LNCAP (cell line): ENCODE data around the gene ORC3.

Experiments used
- TF ChIP-seq, protein P1 (sequence below): fragments of 450-650 bp; IDR thresholded peaks from 2 replicates; pipeline ENCODE4 v1.5.1; 2017; ENCODE audit warnings: mild to moderate bottlenecking

The ORC3 gene

GRCh38 chr6:87661016-87661415 is 71.1 kb downstream of the ORC3 start:
- TF ChIP-seq, protein P1, sequence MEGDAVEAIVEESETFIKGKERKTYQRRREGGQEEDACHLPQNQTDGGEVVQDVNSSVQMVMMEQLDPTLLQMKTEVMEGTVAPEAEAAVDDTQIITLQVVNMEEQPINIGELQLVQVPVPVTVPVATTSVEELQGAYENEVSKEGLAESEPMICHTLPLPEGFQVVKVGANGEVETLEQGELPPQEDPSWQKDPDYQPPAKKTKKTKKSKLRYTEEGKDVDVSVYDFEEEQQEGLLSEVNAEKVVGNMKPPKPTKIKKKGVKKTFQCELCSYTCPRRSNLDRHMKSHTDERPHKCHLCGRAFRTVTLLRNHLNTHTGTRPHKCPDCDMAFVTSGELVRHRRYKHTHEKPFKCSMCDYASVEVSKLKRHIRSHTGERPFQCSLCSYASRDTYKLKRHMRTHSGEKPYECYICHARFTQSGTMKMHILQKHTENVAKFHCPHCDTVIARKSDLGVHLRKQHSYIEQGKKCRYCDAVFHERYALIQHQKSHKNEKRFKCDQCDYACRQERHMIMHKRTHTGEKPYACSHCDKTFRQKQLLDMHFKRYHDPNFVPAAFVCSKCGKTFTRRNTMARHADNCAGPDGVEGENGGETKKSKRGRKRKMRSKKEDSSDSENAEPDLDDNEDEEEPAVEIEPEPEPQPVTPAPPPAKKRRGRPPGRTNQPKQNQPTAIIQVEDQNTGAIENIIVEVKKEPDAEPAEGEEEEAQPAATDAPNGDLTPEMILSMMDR: no peak

GRCh38 chr6:87661503-87661902 is 71.6 kb downstream of the ORC3 start:
- TF ChIP-seq, protein P1: no peak

DNA sequence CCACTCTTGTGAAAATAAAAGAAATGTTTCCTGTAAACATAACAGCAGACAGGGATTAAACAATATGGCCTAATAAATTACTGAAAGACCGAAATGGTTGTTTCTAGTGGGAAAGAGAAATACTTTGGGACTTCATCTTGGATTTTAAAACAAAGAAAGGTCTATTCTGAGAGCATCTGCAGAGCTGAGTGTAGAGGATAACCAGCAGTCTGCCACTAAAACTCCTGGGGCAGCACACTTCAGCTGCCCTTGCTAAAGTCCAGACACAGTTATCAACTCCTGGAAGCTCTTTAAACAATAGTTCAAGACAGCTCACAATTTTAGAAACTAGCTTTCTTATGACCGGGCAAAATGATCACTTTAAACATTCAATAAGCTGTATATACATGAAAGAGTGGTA is 73.5 kb downstream of the ORC3 start:
- TF ChIP-seq, protein P1: no peak

DNA sequence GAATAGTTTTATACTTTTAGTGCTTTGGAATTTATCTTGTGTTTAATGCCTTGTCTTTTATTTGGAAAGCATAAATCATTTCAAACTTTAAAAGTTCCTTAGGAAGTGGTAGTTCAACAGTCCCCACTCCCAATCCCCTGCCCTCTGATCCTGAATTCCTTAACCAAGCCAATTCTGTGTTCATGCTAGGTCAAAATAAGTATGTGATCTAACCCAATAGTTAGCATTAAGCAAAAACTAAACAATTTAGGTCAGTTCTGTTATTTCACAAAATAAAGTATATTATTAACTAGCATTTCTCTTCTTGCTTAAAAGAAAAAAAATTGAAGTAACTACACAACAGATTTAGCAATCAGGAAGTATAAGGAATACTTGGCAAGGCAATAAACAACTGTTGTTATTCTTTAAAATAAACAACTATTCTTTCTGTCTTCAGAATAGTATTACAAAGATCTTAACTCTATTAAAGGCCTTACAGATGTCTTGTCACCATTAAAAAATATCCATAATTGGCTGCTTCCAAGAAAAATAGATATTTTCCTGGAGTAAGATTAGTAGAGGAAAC is 75.1 kb downstream of the ORC3 start:
- TF ChIP-seq, protein P1: no peak

DNA sequence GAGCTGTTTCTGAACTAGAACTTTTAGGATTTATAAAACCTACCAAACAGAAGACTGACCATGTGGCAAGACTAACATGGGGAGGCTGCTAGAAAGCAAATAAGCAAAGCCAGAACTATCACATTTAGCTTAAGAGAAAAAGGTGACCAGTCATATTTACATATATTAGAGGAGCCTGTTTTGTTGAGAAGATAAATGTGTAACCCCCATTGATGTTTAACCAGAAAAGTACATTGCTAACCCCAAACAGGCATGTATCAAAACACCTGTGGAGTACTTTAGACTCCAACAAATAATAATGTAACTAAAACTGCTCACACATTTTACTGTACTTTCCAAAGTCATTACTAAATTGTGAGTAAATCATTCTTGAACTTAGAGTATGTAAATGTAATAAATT is 77.1 kb downstream of the ORC3 start:
- TF ChIP-seq, protein P1: no peak

DNA sequence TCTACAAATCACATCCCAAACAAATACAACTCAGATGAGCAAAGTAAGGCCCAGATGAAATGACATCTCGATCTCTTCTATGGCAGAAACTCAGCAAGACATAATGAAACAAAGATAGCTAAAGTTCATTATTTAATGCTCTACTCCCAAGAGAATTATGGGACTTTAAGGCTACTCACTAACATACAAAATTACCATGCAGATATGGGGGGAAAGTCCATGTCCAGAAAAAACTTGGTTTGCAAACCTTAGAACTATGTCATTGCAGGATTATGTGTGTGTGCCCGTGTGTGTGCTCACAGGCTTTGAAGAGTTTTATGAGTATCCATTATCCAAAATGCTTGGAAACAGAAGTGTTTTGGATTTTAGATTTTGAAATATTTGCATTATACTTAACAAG is 78.1 kb downstream of the ORC3 start:
- TF ChIP-seq, protein P1: no peak

DNA sequence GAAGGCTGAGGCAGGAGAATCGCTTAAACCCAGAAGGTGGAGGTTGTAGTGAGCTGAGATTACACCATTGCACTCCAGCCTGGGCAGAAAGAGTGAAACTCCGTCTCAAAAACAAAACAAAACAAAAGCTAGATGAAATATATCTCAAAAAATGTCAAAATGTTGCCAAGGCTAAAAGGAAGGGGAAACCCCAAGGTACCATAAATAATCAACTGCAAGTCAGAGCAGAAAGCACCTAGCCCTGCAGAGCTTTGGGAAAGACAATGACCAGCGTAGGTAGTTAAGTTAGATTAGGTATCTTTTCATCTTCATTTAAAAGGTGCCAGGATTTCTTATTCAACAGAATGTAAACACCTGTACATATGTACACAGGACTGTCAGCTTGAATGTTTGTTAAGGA is 79.1 kb downstream of the ORC3 start:
- TF ChIP-seq, protein P1: no peak

DNA sequence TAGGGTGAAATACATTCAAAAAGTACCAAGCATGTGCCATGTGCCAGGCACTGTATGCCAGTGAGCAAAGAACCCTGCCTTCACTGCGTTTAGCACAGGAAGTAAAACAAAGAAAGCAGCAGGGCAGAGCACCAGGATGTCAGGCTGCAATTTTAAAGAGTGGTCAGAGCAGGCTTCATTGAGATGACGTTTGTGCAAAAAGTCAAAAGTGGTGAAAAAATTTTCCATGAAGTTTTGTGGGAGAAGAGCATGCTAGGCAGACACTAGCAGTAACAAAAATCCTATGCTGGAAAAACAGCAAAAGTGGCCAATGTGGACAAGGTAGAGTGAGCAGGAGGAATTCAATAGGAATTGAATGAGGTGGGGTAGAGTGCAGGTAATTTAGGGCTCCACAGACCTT is 80.8 kb downstream of the ORC3 start:
- TF ChIP-seq, protein P1: no peak
